ENCODE results near the gene RAB6B.

GRCh38 chr3:133933097-133934024 is 37.7 kb upstream of the RAB6B start:
- TF ChIP-seq MAX (CRISPR knock-in tag; IDR thresholded peaks at IDR 0.05): no peak
- TF ChIP-seq, protein P1, sequence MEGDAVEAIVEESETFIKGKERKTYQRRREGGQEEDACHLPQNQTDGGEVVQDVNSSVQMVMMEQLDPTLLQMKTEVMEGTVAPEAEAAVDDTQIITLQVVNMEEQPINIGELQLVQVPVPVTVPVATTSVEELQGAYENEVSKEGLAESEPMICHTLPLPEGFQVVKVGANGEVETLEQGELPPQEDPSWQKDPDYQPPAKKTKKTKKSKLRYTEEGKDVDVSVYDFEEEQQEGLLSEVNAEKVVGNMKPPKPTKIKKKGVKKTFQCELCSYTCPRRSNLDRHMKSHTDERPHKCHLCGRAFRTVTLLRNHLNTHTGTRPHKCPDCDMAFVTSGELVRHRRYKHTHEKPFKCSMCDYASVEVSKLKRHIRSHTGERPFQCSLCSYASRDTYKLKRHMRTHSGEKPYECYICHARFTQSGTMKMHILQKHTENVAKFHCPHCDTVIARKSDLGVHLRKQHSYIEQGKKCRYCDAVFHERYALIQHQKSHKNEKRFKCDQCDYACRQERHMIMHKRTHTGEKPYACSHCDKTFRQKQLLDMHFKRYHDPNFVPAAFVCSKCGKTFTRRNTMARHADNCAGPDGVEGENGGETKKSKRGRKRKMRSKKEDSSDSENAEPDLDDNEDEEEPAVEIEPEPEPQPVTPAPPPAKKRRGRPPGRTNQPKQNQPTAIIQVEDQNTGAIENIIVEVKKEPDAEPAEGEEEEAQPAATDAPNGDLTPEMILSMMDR (IDR thresholded peaks at IDR 0.05): no peak
- no peak for TF ChIP-seq USF1 (CRISPR knock-in tag; IDR thresholded peaks at IDR 0.05)
- no peak for TF ChIP-seq ZBTB21 (CRISPR knock-in tag; IDR thresholded peaks at IDR 0.05; ENCODE audit: borderline replicate concordance)
- TF ChIP-seq, protein P2, sequence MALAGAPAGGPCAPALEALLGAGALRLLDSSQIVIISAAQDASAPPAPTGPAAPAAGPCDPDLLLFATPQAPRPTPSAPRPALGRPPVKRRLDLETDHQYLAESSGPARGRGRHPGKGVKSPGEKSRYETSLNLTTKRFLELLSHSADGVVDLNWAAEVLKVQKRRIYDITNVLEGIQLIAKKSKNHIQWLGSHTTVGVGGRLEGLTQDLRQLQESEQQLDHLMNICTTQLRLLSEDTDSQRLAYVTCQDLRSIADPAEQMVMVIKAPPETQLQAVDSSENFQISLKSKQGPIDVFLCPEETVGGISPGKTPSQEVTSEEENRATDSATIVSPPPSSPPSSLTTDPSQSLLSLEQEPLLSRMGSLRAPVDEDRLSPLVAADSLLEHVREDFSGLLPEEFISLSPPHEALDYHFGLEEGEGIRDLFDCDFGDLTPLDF (CRISPR knock-in tag; IDR thresholded peaks at IDR 0.05): no peak
